WTC11 (cell line): ENCODE results near the gene OR6N1. TPM values are rescaled to one million over a fixed set of nuclear protein-coding genes. Genes with fewer than 3 reads are reported as not detected.

Experiments used
- ATAC-seq: fragments of 200-7000 bp; cut with Tn5 transposase; 2 replicates; pipeline ENCODE4 v1.10.0; 2021; ENCODE audit warnings: mild to moderate bottlenecking, moderate library complexity
- CTCF ChIA-PET: fragments of 300-600 bp; sonication (Branson Sonifier 250); formaldehyde crosslinking; loops from one replicate; lab custom pipeline; 2021; ENCODE audit warnings: antibody characterized with exemption; lab: Charles Lee
- POLR2A ChIA-PET: fragments of 350-600 bp; sonication (Branson Sonifier 250); formaldehyde crosslinking; loops from one replicate; lab custom pipeline; 2021; ENCODE audit warnings: antibody characterized with exemption; lab: Charles Lee
- DNase-seq: peaks from one replicate; pipeline ENCODE4 v3.0.0; 2021; ENCODE audit warnings: low spot score
- H3K27ac Mint-ChIP-seq: 2 replicates; pipeline ENCODE4 v1.8.0; 2021; ENCODE audit warnings: mixed read lengths
- H3K27me3 Mint-ChIP-seq: 2 replicates; pipeline ENCODE4 v1.8.0; 2021; ENCODE audit warnings: low read depth, mild to moderate bottlenecking, moderate library complexity, mixed read lengths
- H3K36me3 Mint-ChIP-seq: 2 replicates; pipeline ENCODE4 v1.8.0; 2021; ENCODE audit warnings: mixed read lengths
- H3K4me1 Mint-ChIP-seq: 2 replicates; pipeline ENCODE4 v1.8.0; 2022; ENCODE audit warnings: mixed read lengths
- H3K4me3 Mint-ChIP-seq: 2 replicates; pipeline ENCODE4 v1.8.0; 2021; ENCODE audit warnings: mild to moderate bottlenecking, moderate library complexity, mixed read lengths
- H3K9me3 Mint-ChIP-seq: 2 replicates; pipeline ENCODE4 v1.8.0; 2021; ENCODE audit warnings: mixed read lengths
- CREB1 ChIP-seq: sonication (generic); formaldehyde crosslinking; IDR thresholded peaks from 2 replicates; pipeline ENCODE4 v1.8.0; 2023; ENCODE audit warnings: mild to moderate bottlenecking, missing genetic modification reagents
- FOXK1 ChIP-seq: sonication (generic); formaldehyde crosslinking; IDR thresholded peaks from 2 replicates; pipeline ENCODE4 v1.8.0; 2022; ENCODE audit warnings: mild to moderate bottlenecking, moderate library complexity, missing genetic modification reagents
- FOXP1 ChIP-seq: sonication (generic); formaldehyde crosslinking; IDR thresholded peaks from 2 replicates; pipeline ENCODE4 v1.8.0; 2022; ENCODE audit warnings: missing genetic modification reagents, mild to moderate bottlenecking, moderate library complexity, borderline replicate concordance
- GABPB1 ChIP-seq: sonication (generic); formaldehyde crosslinking; IDR thresholded peaks from 2 replicates; pipeline ENCODE4 v1.8.1; 2023; ENCODE audit warnings: mild to moderate bottlenecking, missing genetic modification reagents
- NFATC4 ChIP-seq: fragments of 250-450 bp; sonication (Bioruptor Pico); IDR thresholded peaks from 2 replicates; pipeline ENCODE4 v1.9.0; 2021; ENCODE audit warnings: mild to moderate bottlenecking
- NFYB ChIP-seq: sonication (generic); formaldehyde crosslinking; conservative IDR thresholded peaks from 2 replicates; pipeline ENCODE4 v1.8.0; 2022; ENCODE audit warnings: low read depth, missing genetic modification reagents
- NR3C1 ChIP-seq: sonication (generic); formaldehyde crosslinking; conservative IDR thresholded peaks from 2 replicates; pipeline ENCODE4 v1.8.1; 2023; ENCODE audit warnings: low read depth, mild to moderate bottlenecking, missing genetic modification reagents
- SMAD3 ChIP-seq: sonication (generic); formaldehyde crosslinking; IDR thresholded peaks from 2 replicates; pipeline ENCODE4 v1.8.0; 2022; ENCODE audit warnings: missing genetic modification reagents, mild to moderate bottlenecking, borderline replicate concordance
- SP1 ChIP-seq: sonication (generic); formaldehyde crosslinking; conservative IDR thresholded peaks from 2 replicates; pipeline ENCODE4 v1.8.1; 2022; ENCODE audit warnings: missing genetic modification reagents
- ZBTB21 ChIP-seq: sonication (generic); formaldehyde crosslinking; IDR thresholded peaks from 2 replicates; pipeline ENCODE4 v1.8.1; 2023; ENCODE audit warnings: mild to moderate bottlenecking, missing genetic modification reagents, borderline replicate concordance
- ZNF317 ChIP-seq: sonication (generic); formaldehyde crosslinking; IDR thresholded peaks from 2 replicates; pipeline ENCODE4 v1.8.1; 2023; ENCODE audit warnings: low read depth, mild to moderate bottlenecking, moderate library complexity, missing genetic modification reagents, borderline replicate concordance
- total RNA-seq: library from RNA; stranded (reverse); gene quantifications from 3 replicates; pipeline ENCODE4 v1.2.3, GENCODE V29; 2021
- TF ChIP-seq, protein P1 (sequence below): sonication (generic); formaldehyde crosslinking; IDR thresholded peaks from 2 replicates; pipeline ENCODE4 v1.8.0; 2022; ENCODE audit warnings: mild to moderate bottlenecking, missing genetic modification reagents
- TF ChIP-seq, protein P2 (sequence below): sonication (generic); formaldehyde crosslinking; conservative IDR thresholded peaks from 2 replicates; pipeline ENCODE4 v1.8.1; 2022; ENCODE audit warnings: mild to moderate bottlenecking, missing genetic modification reagents
- TF ChIP-seq, protein P3 (sequence below): sonication (generic); formaldehyde crosslinking; IDR thresholded peaks from 2 replicates; pipeline ENCODE4 v1.8.1; 2023; ENCODE audit warnings: mild to moderate bottlenecking, missing genetic modification reagents, moderate library complexity
- TF ChIP-seq, protein P4 (sequence below): fragments of 250-450 bp; sonication (Bioruptor Pico); IDR thresholded peaks from 2 replicates; pipeline ENCODE4 v1.8.0; 2021; ENCODE audit warnings: mild to moderate bottlenecking
- TF ChIP-seq, protein P5 (sequence below): sonication (generic); formaldehyde crosslinking; IDR thresholded peaks from 2 replicates; pipeline ENCODE4 v1.8.1; 2023; ENCODE audit warnings: mild to moderate bottlenecking, moderate library complexity, missing genetic modification reagents
- TF ChIP-seq, protein P6 (sequence below): sonication (generic); formaldehyde crosslinking; IDR thresholded peaks from 2 replicates; pipeline ENCODE4 v1.8.0; 2023; ENCODE audit warnings: missing genetic modification reagents, mild to moderate bottlenecking, borderline replicate concordance
- TF ChIP-seq, protein P7 (sequence below): sonication (generic); formaldehyde crosslinking; IDR thresholded peaks from 2 replicates; pipeline ENCODE4 v1.8.1; 2022; ENCODE audit warnings: low read depth, mild to moderate bottlenecking, moderate library complexity, missing genetic modification reagents, borderline replicate concordance

The OR6N1 gene
- total RNA-seq, 1 experiment from 2014 or later = not detected

DNA sequence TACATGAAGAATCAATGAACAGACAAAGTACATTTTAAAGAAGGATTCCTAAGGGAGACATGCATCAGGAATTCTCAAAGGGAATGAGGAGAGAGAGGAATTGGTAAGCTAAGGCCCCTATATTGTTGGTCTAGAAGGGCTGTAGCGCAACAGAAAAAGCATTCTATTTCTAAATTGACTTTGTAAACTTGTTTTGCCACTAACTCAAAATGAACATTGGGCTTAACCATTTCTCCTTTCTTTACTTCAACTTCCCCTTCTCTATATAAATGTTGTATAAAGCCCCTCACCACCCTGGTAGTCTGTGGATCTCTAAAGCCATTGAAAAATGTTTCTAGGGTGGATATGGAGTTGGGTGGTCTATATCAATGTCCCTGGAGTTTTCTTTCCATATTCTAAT is 29.4 kb upstream of the OR6N1 start:
- no peak overlapping the region for H3K4me3 Mint-ChIP-seq
- no peaks in the 10 kb centered on the region; the same call in 1 of the 2 replicates for H3K27me3 Mint-ChIP-seq
- no peaks in the 10 kb centered on the region for H3K9me3 Mint-ChIP-seq
- CTCF ChIA-PET = no interaction called here
- H3K27ac Mint-ChIP-seq = no peak overlapping the region
- POLR2A ChIA-PET = no interaction called here
- ATAC-seq = no peak
- no peaks in the 10 kb centered on the region for H3K36me3 Mint-ChIP-seq
- TF ChIP-seq, protein P1, sequence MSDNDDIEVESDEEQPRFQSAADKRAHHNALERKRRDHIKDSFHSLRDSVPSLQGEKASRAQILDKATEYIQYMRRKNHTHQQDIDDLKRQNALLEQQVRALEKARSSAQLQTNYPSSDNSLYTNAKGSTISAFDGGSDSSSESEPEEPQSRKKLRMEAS (CRISPR knock-in tag) = no peak
- TF ChIP-seq FOXP1 (CRISPR knock-in tag) (no peak), SP1 (CRISPR knock-in tag) (no peak), CREB1 (no peak), NFATC4 (CRISPR knock-in tag) (no peak), SMAD3 (CRISPR knock-in tag) (no peak), NFYB (CRISPR knock-in tag) (no peak), ZNF317 (CRISPR knock-in tag) (no peak), GABPB1 (no peak), FOXK1 (CRISPR knock-in tag) (no peak), NR3C1 (no peak), ZBTB21 (CRISPR knock-in tag) (no peak)
- TF ChIP-seq, protein P2, sequence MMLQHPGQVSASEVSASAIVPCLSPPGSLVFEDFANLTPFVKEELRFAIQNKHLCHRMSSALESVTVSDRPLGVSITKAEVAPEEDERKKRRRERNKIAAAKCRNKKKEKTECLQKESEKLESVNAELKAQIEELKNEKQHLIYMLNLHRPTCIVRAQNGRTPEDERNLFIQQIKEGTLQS (CRISPR knock-in tag) = no peak
- TF ChIP-seq, protein P3, sequence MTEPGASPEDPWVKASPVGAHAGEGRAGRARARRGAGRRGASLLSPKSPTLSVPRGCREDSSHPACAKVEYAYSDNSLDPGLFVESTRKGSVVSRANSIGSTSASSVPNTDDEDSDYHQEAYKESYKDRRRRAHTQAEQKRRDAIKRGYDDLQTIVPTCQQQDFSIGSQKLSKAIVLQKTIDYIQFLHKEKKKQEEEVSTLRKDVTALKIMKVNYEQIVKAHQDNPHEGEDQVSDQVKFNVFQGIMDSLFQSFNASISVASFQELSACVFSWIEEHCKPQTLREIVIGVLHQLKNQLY (CRISPR knock-in tag) = no peak
- TF ChIP-seq, protein P4, sequence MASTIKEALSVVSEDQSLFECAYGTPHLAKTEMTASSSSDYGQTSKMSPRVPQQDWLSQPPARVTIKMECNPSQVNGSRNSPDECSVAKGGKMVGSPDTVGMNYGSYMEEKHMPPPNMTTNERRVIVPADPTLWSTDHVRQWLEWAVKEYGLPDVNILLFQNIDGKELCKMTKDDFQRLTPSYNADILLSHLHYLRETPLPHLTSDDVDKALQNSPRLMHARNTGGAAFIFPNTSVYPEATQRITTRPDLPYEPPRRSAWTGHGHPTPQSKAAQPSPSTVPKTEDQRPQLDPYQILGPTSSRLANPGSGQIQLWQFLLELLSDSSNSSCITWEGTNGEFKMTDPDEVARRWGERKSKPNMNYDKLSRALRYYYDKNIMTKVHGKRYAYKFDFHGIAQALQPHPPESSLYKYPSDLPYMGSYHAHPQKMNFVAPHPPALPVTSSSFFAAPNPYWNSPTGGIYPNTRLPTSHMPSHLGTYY (CRISPR knock-in tag) = no peak
- TF ChIP-seq, protein P5, sequence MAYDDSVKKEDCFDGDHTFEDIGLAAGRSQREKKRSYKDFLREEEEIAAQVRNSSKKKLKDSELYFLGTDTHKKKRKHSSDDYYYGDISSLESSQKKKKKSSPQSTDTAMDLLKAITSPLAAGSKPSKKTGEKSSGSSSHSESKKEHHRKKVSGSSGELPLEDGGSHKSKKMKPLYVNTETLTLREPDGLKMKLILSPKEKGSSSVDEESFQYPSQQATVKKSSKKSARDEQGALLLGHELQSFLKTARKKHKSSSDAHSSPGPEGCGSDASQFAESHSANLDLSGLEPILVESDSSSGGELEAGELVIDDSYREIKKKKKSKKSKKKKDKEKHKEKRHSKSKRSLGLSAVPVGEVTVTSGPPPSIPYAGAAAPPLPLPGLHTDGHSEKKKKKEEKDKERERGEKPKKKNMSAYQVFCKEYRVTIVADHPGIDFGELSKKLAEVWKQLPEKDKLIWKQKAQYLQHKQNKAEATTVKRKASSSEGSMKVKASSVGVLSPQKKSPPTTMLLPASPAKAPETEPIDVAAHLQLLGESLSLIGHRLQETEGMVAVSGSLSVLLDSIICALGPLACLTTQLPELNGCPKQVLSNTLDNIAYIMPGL (CRISPR knock-in tag) = no peak
- TF ChIP-seq, protein P6, sequence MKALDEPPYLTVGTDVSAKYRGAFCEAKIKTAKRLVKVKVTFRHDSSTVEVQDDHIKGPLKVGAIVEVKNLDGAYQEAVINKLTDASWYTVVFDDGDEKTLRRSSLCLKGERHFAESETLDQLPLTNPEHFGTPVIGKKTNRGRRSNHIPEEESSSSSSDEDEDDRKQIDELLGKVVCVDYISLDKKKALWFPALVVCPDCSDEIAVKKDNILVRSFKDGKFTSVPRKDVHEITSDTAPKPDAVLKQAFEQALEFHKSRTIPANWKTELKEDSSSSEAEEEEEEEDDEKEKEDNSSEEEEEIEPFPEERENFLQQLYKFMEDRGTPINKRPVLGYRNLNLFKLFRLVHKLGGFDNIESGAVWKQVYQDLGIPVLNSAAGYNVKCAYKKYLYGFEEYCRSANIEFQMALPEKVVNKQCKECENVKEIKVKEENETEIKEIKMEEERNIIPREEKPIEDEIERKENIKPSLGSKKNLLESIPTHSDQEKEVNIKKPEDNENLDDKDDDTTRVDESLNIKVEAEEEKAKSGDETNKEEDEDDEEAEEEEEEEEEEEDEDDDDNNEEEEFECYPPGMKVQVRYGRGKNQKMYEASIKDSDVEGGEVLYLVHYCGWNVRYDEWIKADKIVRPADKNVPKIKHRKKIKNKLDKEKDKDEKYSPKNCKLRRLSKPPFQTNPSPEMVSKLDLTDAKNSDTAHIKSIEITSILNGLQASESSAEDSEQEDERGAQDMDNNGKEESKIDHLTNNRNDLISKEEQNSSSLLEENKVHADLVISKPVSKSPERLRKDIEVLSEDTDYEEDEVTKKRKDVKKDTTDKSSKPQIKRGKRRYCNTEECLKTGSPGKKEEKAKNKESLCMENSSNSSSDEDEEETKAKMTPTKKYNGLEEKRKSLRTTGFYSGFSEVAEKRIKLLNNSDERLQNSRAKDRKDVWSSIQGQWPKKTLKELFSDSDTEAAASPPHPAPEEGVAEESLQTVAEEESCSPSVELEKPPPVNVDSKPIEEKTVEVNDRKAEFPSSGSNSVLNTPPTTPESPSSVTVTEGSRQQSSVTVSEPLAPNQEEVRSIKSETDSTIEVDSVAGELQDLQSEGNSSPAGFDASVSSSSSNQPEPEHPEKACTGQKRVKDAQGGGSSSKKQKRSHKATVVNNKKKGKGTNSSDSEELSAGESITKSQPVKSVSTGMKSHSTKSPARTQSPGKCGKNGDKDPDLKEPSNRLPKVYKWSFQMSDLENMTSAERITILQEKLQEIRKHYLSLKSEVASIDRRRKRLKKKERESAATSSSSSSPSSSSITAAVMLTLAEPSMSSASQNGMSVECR (CRISPR knock-in tag) = no peak
- TF ChIP-seq, protein P7, sequence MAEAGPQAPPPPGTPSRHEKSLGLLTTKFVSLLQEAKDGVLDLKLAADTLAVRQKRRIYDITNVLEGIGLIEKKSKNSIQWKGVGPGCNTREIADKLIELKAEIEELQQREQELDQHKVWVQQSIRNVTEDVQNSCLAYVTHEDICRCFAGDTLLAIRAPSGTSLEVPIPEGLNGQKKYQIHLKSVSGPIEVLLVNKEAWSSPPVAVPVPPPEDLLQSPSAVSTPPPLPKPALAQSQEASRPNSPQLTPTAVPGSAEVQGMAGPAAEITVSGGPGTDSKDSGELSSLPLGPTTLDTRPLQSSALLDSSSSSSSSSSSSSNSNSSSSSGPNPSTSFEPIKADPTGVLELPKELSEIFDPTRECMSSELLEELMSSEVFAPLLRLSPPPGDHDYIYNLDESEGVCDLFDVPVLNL (CRISPR knock-in tag) = no peak
- TF ChIP-seq, all 79 proteins: peak for 0
- DNase-seq = no peak
- peaks cover 4% of the 10 kb centered on the region for H3K4me1 Mint-ChIP-seq
